Thoracic aorta (tissue), 2 donors: ENCODE measurements around the gene EVA1A. TPM values are rescaled to one million over a fixed set of nuclear protein-coding genes. Genes with fewer than 3 reads are reported as not detected.

ENCODE experiments used
- ATAC-seq: fragments of 150-250 bp; one replicate; pipeline ENCODE4 v1.8.0; 2017; ENCODE audit warnings: low read depth; ENCODE audit not compliant: insufficient number of reproducible peaks, low FRiP score
- DNase-seq: peaks from one replicate; pipeline ENCODE4 v3.0.0-alpha.2; 2020; ENCODE audit warnings: low spot score
- H3K27ac ChIP-seq, 2 donors: fragments of 200-600 bp; sonication (generic); 1 replicate in 1 of 2; 2 replicates in 1 of 2; pipeline ENCODE4 v1.5.1; 2016; ENCODE audit warnings: mild to moderate bottlenecking in 2 of 2, moderate library complexity in 2 of 2
- H3K27me3 ChIP-seq: fragments of 200-600 bp; sonication (generic); replicated peaks from 2 replicates; pipeline ENCODE4 v1.6.0; 2016; ENCODE audit warnings: mild to moderate bottlenecking; ENCODE audit not compliant: insufficient read depth
- H3K36me3 ChIP-seq: fragments of 200-600 bp; sonication (generic); one replicate; pipeline ENCODE4 v1.5.1; 2016
- H3K4me1 ChIP-seq, 2 donors: fragments of 200-600 bp; sonication (generic); 1 replicate in 1 of 2; 2 replicates in 1 of 2; pipeline versions ENCODE4 v1.5.1 to v1.6.0; 2016; ENCODE audit warnings: low read depth in 2 of 2, mild to moderate bottlenecking in 1 of 2; ENCODE audit not compliant: control insufficient read depth in 1 of 2
- H3K4me3 ChIP-seq: fragments of 200-600 bp; sonication (generic); 2 replicates; pipeline ENCODE4 v1.5.1; 2016; ENCODE audit warnings: mild to moderate bottlenecking
- H3K9me3 ChIP-seq: fragments of 200-600 bp; sonication (generic); 2 replicates; pipeline ENCODE4 v1.5.1; 2016
- CTCF ChIP-seq: fragments of 200-600 bp; sonication (generic); IDR thresholded peaks from one replicate; pipeline ENCODE4 v1.5.1; 2019; ENCODE audit warnings: antibody characterized with exemption
- total RNA-seq, 2 donors: library from RNA; depleted of rRNA; stranded (reverse); fragments of >200 nt; gene quantifications; one replicate each; pipeline versions ENCODE4 v1.1.0 to v1.2.3, GENCODE V29; 2016

EVA1A gene
- total RNA-seq, 2 donors from 2014 or later, result 1.1 TPM; not detected in 1

- Histone ChIP-seq H3K4me3 (no peak overlapping the region), H3K9me3 (no peaks in the 10 kb centered on the region), H3K27ac (no peak overlapping the region), H3K27me3 (no peaks in the 10 kb centered on the region), H3K36me3 (no peaks in the 10 kb centered on the region), H3K4me1 (no peaks in the 10 kb centered on the region)
- TF ChIP-seq CTCF, result no peak
- DNase-seq (no peak), ATAC-seq (no peak)
Measured at GRCh38 chr2:75503048-75503607, 57.6 kb downstream of the EVA1A start.

- TF ChIP-seq CTCF, result no peak
- H3K27me3 ChIP-seq, result no peaks in the 10 kb centered on the region
- H3K4me3 ChIP-seq, result no peak overlapping the region
- ATAC-seq (no peak), DNase-seq (no peak)
- no peaks in the 10 kb centered on the region for H3K4me1 ChIP-seq
- no peaks in the 10 kb centered on the region for H3K36me3 ChIP-seq
- no peaks in the 10 kb centered on the region for H3K9me3 ChIP-seq
- no peak overlapping the region for H3K27ac ChIP-seq
Measured at GRCh38 chr2:75500633-75501032, 60.1 kb downstream of the EVA1A start.

GRCh38 chr2:75499534-75499933 lies 61.2 kb downstream of the EVA1A start:
- Histone ChIP-seq H3K4me3 (no peak overlapping the region), H3K36me3 (no peaks in the 10 kb centered on the region), H3K27me3 (no peaks in the 10 kb centered on the region), H3K9me3 (no peaks in the 10 kb centered on the region), H3K4me1 (no peaks in the 10 kb centered on the region), H3K27ac (no peak overlapping the region)
- no peak for DNase-seq
- no peak for ATAC-seq
- no peak for TF ChIP-seq CTCF

GRCh38 chr2:75498907-75499306 lies 61.8 kb downstream of the EVA1A start:
- no peaks in the 10 kb centered on the region for H3K4me1 ChIP-seq

GRCh38 chr2:75497256-75497655 lies 63.5 kb downstream of the EVA1A start:
- TF ChIP-seq CTCF, result no peak
- Histone ChIP-seq H3K36me3 (no peaks in the 10 kb centered on the region), H3K27ac (no peak overlapping the region), H3K9me3 (no peaks in the 10 kb centered on the region), H3K4me1 (no peaks in the 10 kb centered on the region), H3K4me3 (no peak overlapping the region), H3K27me3 (no peaks in the 10 kb centered on the region)
- no peak for DNase-seq
- no peak for ATAC-seq

More at GRCh38 chr2:75498907-75499306, 61.8 kb downstream of the EVA1A start:
- no peak for ATAC-seq
- Histone ChIP-seq H3K27me3 (no peaks in the 10 kb centered on the region), H3K9me3 (no peaks in the 10 kb centered on the region), H3K4me3 (no peak overlapping the region), H3K36me3 (no peaks in the 10 kb centered on the region), H3K27ac (no peak overlapping the region)
- no peak for DNase-seq
- TF ChIP-seq CTCF, result no peak
